PC-3 (cell line): Measurements from ENCODE around the gene DMD. TPM values are rescaled to one million over a fixed set of nuclear protein-coding genes. Genes with fewer than 3 reads are reported as not detected.

Source experiments
- ATAC-seq: fragments of 200-7000 bp; cut with Tn5 transposase; 2 replicates; pipeline ENCODE4 v1.9.1; 2020; ENCODE audit warnings: mild to moderate bottlenecking, moderate library complexity
- BruUV-seq: library from RNA; stranded (reverse); fragments of 400-500 nt; replicated peaks from 2 replicates; lab custom pipeline; 2021; lab: Mats Ljungman, UMichigan
- CTCF ChIA-PET: fragments of 300-600 bp; sonication (Branson Sonifier 250); formaldehyde crosslinking; loops from one replicate; lab custom pipeline; 2022; ENCODE audit warnings: antibody characterized with exemption; lab: Charles Lee
- POLR2A ChIA-PET: fragments of 300-600 bp; sonication (Branson Sonifier 250); formaldehyde crosslinking; loops from one replicate; lab custom pipeline; 2022; ENCODE audit warnings: antibody characterized with exemption; ENCODE audit not compliant: unreplicated experiment; lab: Charles Lee
- DNase-seq: peaks from one replicate; pipeline ENCODE4 v3.0.0-alpha.2; 2015
- H2AFZ ChIP-seq: fragments of 300-600 bp; sonication (generic); 2 replicates; pipeline ENCODE4 v1.6.0; 2016; ENCODE audit warnings: antibody characterized with exemption, low read length
- H3F3A ChIP-seq: fragments of 300-600 bp; sonication (generic); one replicate; pipeline ENCODE4 v1.6.0; 2017; ENCODE audit warnings: antibody characterized with exemption, low read length, control low read depth, mild to moderate bottlenecking; ENCODE audit not compliant: unreplicated experiment
- H3K27ac ChIP-seq: fragments of 300-600 bp; sonication (generic); 2 replicates; pipeline ENCODE4 v1.5.1; 2016; ENCODE audit warnings: mild to moderate bottlenecking, low read length
- H3K27me3 ChIP-seq: fragments of 300-600 bp; sonication (generic); 2 replicates; pipeline ENCODE4 v1.6.1; 2016; ENCODE audit warnings: low read length, mixed read lengths
- H3K36me3 ChIP-seq: fragments of 300-600 bp; sonication (generic); 2 replicates; pipeline ENCODE4 v1.6.1; 2016; ENCODE audit warnings: low read depth, mixed run types, low read length, mixed read lengths
- H3K4me1 ChIP-seq: fragments of 300-600 bp; sonication (generic); 2 replicates; pipeline ENCODE4 v1.5.1; 2016; ENCODE audit warnings: low read length; ENCODE audit not compliant: insufficient read depth
- H3K4me2 ChIP-seq: fragments of 300-600 bp; sonication (generic); 2 replicates; pipeline ENCODE4 v1.6.0; 2016; ENCODE audit warnings: low read length
- H3K4me3 ChIP-seq: fragments of 300-600 bp; sonication (generic); 2 replicates; pipeline ENCODE4 v1.5.1; 2016; ENCODE audit warnings: mild to moderate bottlenecking, low read length, mixed read lengths
- H3K79me2 ChIP-seq: fragments of 300-600 bp; sonication (generic); 2 replicates; pipeline ENCODE4 v1.6.1; 2017; ENCODE audit warnings: low read length, mixed read lengths
- H3K9ac ChIP-seq: fragments of 300-600 bp; sonication (generic); 2 replicates; pipeline ENCODE4 v1.6.0; 2016; ENCODE audit warnings: mild to moderate bottlenecking, low read length
- H3K9me2 ChIP-seq: fragments of 300-600 bp; sonication (generic); replicated peaks from 2 replicates; pipeline ENCODE4 v1.6.1; 2016; ENCODE audit warnings: mixed run types, low read length, mixed read lengths
- H3K9me3 ChIP-seq: fragments of 300-600 bp; sonication (generic); 2 replicates; pipeline ENCODE4 v1.6.1; 2016; ENCODE audit warnings: low read length, mixed read lengths
- H4K20me1 ChIP-seq: fragments of 300-600 bp; sonication (generic); 2 replicates; pipeline ENCODE4 v1.6.1; 2016; ENCODE audit warnings: low read length, mixed read lengths
- CTCF ChIP-seq: fragments of 300-600 bp; sonication (generic); conservative IDR thresholded peaks from 2 replicates; pipeline ENCODE4 v1.5.1; 2017; ENCODE audit warnings: antibody characterized with exemption, low read depth, mild to moderate bottlenecking, low read length
- EZH2 ChIP-seq: fragments of 300-600 bp; sonication (generic); IDR thresholded peaks from one replicate; pipeline ENCODE4 v1.6.1; 2017; ENCODE audit warnings: antibody characterized with exemption, mild to moderate bottlenecking, low read length; ENCODE audit not compliant: unreplicated experiment
- EZH2phosphoT487 ChIP-seq: fragments of 300-600 bp; sonication (generic); IDR thresholded peaks from 2 replicates; pipeline ENCODE4 v1.6.1; 2018; ENCODE audit warnings: mild to moderate bottlenecking, antibody characterized with exemption, low read length, borderline replicate concordance
- intact Hi-C: fragments of 100-400 bp; cut with micrococcal nuclease; formaldehyde crosslinking; loops from 2 replicates; pipeline ENCODE4 v1.9.0; 2023
- total RNA-seq: library from RNA; depleted of rRNA; stranded (reverse); fragments of >200 nt; gene quantifications from 2 replicates; pipeline ENCODE4 v1.2.3, GENCODE V29; 2014

The DMD gene
- total RNA-seq, 1 experiment from 2014 or later, result not detected

- Histone ChIP-seq H3K36me3 (no peaks in the 10 kb centered on the region), H3K4me2 (no peak overlapping the region), H3K4me1 (no peaks in the 10 kb centered on the region), H3K9me2 (no peaks in the 10 kb centered on the region), H3F3A (no peaks in the 10 kb centered on the region), H3K79me2 (no peaks in the 10 kb centered on the region), H3K27ac (no peak overlapping the region), H3K9ac (no peak overlapping the region), H4K20me1 (no peaks in the 10 kb centered on the region), H3K4me3 (no peak overlapping the region), H3K27me3 (no peaks in the 10 kb centered on the region), H2AFZ (no peak overlapping the region), H3K9me3 (no peaks in the 10 kb centered on the region)
- ATAC-seq (no peak), DNase-seq (no peak)
- ChIA-PET CTCF (no interaction called here), POLR2A (no interaction called here)
- intact Hi-C loops, result no loop called here
- BruUV-seq, result no TSS peak
- no peak for TF ChIP-seq EZH2
- TF ChIP-seq CTCF, result no peak
- no peak for TF ChIP-seq EZH2phosphoT487
Observed at GRCh38 chrX:32126997-32127396, 1084.4 kb downstream of the DMD start.

- intact Hi-C loops, result no loop called here
- Histone ChIP-seq H3K36me3 (no peaks in the 10 kb centered on the region), H4K20me1 (no peaks in the 10 kb centered on the region), H3F3A (no peaks in the 10 kb centered on the region), H3K79me2 (no peaks in the 10 kb centered on the region), H3K27ac (no peak overlapping the region), H3K9me2 (no peaks in the 10 kb centered on the region), H3K4me3 (no peak overlapping the region), H3K9ac (no peak overlapping the region), H3K4me1 (no peaks in the 10 kb centered on the region), H3K9me3 (no peaks in the 10 kb centered on the region), H3K27me3 (no peaks in the 10 kb centered on the region), H2AFZ (no peak overlapping the region), H3K4me2 (no peak overlapping the region)
- CTCF ChIA-PET, result no interaction called here
- DNase-seq (no peak), ATAC-seq (no peak)
- POLR2A ChIA-PET, result no interaction called here
- no TSS peak for BruUV-seq
- TF ChIP-seq EZH2, result no peak
- no peak for TF ChIP-seq EZH2phosphoT487
- no peak for TF ChIP-seq CTCF
Observed at GRCh38 chrX:32118832-32119231, 1092.5 kb downstream of the DMD start.

- DNase-seq, result no peak
- Histone ChIP-seq H3K9ac (no peak overlapping the region), H3K4me2 (no peak overlapping the region), H3F3A (no peaks in the 10 kb centered on the region), H3K4me3 (no peak overlapping the region), H3K27ac (no peak overlapping the region), H2AFZ (no peak overlapping the region), H3K4me1 (no peaks in the 10 kb centered on the region), H3K9me3 (no peaks in the 10 kb centered on the region), H3K36me3 (no peaks in the 10 kb centered on the region), H4K20me1 (no peaks in the 10 kb centered on the region), H3K79me2 (no peaks in the 10 kb centered on the region), H3K27me3 (no peaks in the 10 kb centered on the region), H3K9me2 (no peaks in the 10 kb centered on the region)
- ChIA-PET POLR2A (no interaction called here), CTCF (no interaction called here)
- BruUV-seq, result no TSS peak
- intact Hi-C loops, result no loop called here
- ATAC-seq, result no peak
- TF ChIP-seq EZH2 (no peak), EZH2phosphoT487 (no peak), CTCF (no peak)
Observed at GRCh38 chrX:32116047-32116446, 1095.3 kb downstream of the DMD start.
